Umbilical cord (tissue), 2 donors: ENCODE data around the gene ACTG2. TPM values are rescaled to one million over a fixed set of nuclear protein-coding genes. Genes with fewer than 3 reads are reported as not detected.
"Not testable (repeated sequence)": the region's sequence is repeated elsewhere in the genome, so short reads cannot be mapped to it uniquely, and the experiment has no call there.

Source experiments
- DNase-seq: peaks from one replicate; pipeline ENCODE4 v3.0.0-alpha.2; 2015; ENCODE audit warnings: low spot score
- total RNA-seq: library from RNA; depleted of rRNA; stranded (reverse); fragments of >200 nt; gene quantifications from one replicate; pipeline ENCODE4 v1.2.3, GENCODE V29; 2014; ENCODE audit warnings: low replicate concordance; ENCODE audit not compliant: insufficient read depth

ACTG2 gene
- 896 TPM for total RNA-seq

DNA sequence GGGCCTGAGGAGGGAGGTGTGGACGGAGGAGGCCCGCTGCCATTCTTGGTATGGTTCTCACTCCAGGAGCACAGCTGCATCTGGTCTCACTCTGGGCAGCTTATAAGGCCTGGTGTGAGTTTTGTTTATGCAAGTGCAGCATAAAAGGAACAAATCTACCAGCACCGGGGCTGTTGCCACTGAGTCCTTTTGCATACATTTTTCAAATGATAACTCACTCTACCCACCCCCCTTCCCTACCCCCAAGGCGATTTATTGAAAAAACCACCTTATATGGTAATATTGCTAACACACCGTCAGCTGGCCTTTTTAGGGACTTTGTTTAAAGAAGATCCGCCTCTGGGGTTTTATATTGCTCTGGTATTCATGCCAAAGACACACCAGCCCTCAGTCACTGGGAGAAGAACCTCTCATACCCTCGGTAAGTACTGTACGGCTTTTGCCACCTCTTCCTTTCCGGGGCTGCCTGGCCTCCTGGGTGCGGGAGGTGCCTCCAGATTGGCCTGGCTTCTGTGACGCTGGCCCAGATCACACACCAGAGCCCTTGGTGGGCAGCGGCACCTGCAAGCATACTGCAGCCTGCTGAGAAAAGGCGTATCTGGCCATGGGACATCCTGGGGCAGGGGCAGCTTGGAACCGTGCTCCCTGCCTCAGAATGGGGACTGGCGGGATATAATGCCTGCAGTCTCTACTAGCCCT is at the start of gene ACTG2:
Gene ACTG2, plus strand, starts transcription at position 378 of the 699 bp plus-strand sequence. CDS start 8,304 bp downstream, outside the sequence.
- DNase-seq = peak; percentile 70

DNA sequence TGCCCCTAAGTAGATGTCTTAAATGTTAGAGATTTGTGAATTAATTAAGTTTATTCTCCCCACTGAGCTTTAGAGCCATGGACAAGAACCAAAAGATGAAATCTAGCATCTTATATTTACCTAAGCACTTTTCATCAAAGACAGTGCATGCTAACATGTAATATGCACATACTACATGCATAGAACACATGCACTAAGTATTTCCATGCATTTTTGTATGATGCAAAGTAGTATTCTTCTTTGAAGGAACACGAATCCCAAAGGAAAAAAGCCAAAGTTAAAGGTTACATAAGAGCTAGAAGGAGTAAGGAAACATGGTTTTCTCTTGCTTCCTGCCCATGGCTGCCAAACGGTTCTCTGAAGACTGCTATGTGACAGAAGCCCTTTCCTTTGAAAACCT is 48.7 kb upstream of the ACTG2 start:
- no peak for DNase-seq

DNA sequence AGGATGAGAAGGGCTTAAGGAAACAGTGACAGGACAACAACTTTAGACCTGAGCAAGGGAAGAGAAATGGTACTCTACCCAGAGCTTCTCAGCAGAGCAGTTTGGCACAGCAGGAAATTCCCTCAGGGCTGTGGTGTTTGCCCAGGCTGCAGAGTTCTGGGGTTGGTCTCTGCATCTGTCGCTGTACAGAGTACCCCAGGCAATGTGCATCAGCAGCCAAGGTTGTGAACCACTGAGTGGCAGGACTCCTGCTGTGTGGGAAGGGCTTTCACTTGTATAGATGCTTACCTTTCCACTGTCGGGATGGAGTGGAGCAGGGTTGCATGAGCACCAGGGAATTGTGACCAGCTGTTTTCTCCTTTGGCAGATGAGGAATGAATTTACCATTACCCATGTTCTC is 42.8 kb upstream of the ACTG2 start:
- no peak for DNase-seq

- DNase-seq = no peak
These were observed 41.5 kb upstream of the ACTG2 start for GRCh38 chr2:73851274-73851673.

- peak; percentile 91 for DNase-seq
These were observed 40.8 kb upstream of the ACTG2 start for GRCh38 chr2:73852020-73852419.

- no peak for DNase-seq
These were observed 37.3 kb upstream of the ACTG2 start for GRCh38 chr2:73855526-73855925.

GRCh38 chr2:73856214-73856613 is 36.6 kb upstream of the ACTG2 start:
- no peak for DNase-seq

DNA sequence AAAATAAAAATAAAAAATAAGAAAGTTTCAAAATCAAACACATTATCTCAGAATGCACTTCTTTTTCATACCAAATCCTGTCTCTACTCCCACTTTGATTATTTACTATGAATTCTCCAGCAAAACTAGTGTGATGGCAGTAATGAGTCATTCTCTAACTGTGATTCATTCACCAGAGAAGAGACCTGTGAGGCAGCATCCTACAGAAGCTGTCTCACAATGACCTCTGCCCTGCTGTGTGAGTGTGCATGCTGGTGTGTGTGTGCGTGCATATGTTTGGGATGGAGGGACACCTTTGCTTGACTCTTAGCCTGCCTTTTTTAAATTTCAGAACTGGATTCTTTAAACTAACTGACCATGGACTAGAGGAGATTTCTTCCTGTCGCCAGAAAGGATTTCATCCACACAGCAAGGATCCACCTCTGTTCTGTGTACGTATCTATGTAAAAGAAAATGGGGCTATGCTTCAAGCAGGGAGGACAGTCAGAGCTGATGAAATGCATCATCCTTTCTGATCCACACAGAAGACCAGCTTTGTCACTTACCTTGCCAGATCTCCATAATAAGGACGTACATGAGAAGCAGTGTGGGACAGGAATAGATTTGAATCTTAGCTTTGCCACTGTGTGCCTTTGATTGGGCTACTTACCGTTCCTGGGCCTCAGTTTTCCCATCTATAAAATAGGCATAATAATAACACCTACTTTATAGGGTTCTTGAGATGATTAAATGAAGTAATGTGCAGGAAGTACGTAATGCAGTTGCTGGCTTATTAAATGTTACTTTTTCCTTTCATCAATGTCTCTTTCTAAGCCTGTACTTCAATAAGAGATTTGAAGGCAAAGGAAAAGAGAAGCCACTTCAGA is 32.9 kb upstream of the ACTG2 start:
- peak; percentile 42 for DNase-seq

- no peak for DNase-seq
These were observed 29.8 kb upstream of the ACTG2 start for GRCh38 chr2:73862987-73863386.

DNA sequence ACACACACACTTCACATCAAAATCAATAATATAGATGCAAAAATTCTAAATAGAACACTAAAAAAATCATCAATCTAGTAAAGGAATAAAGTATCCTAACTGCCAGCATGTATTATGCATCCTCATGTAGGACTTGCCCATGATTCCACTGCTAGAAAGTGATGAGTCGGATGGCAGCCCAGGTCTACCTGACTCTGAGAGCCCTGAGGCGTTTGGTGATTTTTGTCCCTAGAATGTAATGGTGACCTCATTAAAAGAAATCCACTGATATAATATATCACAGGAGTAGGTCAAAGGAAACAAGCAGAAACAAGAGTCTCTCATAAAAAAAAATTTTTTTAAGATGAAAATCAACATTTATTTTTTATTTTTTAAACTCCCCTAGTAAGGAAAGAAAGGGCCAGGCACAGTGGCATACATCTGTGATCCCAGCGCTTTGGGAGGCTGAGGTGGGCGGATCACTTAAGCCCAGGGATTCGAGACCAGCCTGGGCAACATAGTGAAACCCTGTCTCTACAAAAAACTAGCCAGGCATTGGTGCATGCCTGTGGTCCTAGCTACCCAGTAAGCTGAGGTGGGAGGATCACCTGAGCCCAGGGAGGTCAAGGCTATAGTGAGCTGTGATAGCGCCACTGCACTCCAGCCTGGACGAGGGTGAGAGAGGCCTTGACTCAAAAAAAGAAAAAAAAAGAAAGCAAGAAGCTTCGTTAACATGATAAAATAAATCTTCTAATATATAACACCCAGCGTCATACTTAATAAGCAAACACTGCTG is 24.4 kb upstream of the ACTG2 start:
- DNase-seq = no peak

GRCh38 chr2:73870084-73870483 is 22.7 kb upstream of the ACTG2 start:
- peak; percentile 94 for DNase-seq

- no peak for DNase-seq
These were observed 15.6 kb upstream of the ACTG2 start for GRCh38 chr2:73877071-73877802.

- DNase-seq = not testable (repeated sequence)
These were observed 14.8 kb upstream of the ACTG2 start for GRCh38 chr2:73877984-73878383.

GRCh38 chr2:73885406-73885805 is 7.4 kb upstream of the ACTG2 start:
- no peak for DNase-seq

- no peak for DNase-seq
These were observed 6.5 kb upstream of the ACTG2 start for GRCh38 chr2:73886357-73886756.

GRCh38 chr2:73887596-73888353 is 5.0 kb upstream of the ACTG2 start:
- not testable (repeated sequence) for DNase-seq

DNA sequence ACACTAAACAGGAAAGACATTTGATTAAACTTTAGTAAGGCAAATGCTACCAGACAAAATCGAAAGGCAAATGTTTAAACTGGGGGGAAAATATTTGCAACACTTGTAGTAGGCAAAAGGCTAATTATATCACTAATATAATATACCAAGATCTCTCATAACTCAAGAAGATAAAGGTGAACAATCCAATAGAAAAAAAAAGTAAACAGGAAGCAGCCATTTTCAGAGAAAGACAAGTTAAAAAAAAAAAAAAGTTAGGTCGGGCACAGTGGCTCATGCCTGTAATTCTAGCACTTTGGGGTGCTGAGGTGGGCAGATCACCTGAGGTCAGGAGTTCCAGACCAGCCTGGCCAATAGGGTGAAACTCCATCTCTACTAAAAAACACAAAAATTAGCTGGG is 4.4 kb upstream of the ACTG2 start:
- DNase-seq = no peak

GRCh38 chr2:73889206-73889605 is 3.6 kb upstream of the ACTG2 start:
- no peak for DNase-seq

DNA sequence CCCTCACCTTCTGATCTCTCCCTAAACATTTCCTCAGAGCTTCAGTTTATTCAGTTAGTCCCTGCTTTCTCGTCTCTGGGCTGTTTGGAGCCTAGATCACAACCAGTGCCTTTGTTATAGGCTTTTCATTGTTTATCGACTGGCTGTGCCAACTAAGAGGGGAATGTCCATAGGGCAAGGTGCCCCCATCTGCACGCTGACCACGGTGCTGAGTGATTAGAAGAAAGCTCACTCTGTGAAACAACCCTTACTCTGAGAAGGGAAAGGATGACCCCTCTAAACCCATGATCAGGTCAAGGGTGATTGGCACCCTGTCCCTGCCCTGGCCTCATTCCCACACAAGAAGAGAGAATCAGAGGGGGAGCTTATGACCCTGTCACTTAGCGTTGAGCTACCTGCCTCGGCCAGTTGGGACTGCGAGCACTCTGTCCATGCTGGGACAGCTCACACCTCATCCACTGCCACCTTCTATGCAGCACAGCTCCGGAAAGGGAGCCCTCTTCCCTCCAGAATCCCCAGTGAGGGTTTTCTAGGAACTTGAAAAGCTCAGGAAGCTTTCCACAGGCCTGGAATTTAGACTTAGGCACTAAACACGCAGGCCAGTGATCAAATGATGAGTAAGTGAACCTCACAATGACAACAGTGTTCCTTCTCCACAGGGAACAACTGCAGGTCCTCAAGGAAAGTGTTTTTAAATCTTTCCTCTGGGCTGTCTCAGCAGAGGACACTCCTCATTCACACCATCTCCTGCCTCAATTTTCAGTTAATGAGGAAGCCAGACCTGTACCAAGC is 2.3 kb upstream of the ACTG2 start:
- DNase-seq = no peak
